HG02759 (cell line): ENCODE results near the gene EPS15.
A peak's percentile ranks its signal among the peaks of the same experiment; 100 is the strongest.
"Not testable (repeated sequence)": the region's sequence is repeated elsewhere in the genome, so short reads cannot be mapped to it uniquely, and the experiment has no call there.

Experiments used
- ATAC-seq: cut with Tn5 transposase; IDR thresholded peaks from one replicate; pipeline ENCODE4 v1.9.1; 2021; ENCODE audit warnings: mild to moderate bottlenecking, moderate library complexity; ENCODE audit not compliant: unreplicated experiment

EPS15 gene

GRCh38 chr1:51392241-51392640, 126.8 kb downstream of the EPS15 start:
- ATAC-seq, result no peak

GRCh38 chr1:51390641-51391040, 128.4 kb downstream of the EPS15 start:
- ATAC-seq, result not testable (repeated sequence)

- not testable (repeated sequence) for ATAC-seq
Observed at GRCh38 chr1:51387288-51387687, 131.8 kb downstream of the EPS15 start.

GRCh38 chr1:51386259-51386658, 132.8 kb downstream of the EPS15 start:
- not testable (repeated sequence) for ATAC-seq

DNA sequence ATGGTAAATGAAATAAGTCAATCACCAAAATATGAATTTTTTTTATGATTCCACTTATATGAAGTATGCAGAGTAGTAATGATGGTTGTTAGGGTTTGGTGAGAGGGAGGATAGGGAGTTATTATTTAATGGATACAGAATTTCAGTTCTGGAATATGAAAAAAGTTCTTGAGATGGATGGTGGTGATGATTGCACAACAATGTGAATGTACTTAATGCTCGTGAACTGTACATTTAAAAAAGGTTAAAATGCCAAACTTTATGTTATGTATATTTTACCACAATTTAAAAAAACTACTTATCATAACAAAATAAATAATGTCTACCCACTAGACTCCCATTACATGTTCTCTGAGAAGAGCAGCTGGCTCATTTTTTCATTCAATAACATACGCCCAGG, 133.3 kb downstream of the EPS15 start:
- no peak for ATAC-seq

- no peak for ATAC-seq
Observed at GRCh38 chr1:51381964-51382363, 137.1 kb downstream of the EPS15 start.

DNA sequence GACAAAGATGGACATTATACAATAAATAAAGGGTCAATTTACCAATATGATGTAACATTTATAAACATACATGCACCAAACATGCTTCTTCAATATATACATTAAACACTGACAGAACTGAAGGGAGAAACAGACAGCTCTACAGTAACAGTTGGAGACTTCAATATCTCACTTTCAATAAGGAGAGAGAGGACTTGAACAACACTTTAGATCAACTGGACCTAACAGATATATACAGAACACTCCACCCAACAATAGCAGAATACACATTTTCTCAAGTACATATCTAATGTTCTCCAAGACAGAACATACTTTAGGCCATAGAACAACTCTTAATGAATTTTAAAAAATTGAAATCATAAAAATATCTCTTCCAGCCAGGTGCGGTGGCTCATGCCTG, 138.1 kb downstream of the EPS15 start:
- ATAC-seq, result no peak

- ATAC-seq, result no peak
Observed at GRCh38 chr1:51378871-51379270, 140.2 kb downstream of the EPS15 start.

GRCh38 chr1:51373898-51374297, 145.2 kb downstream of the EPS15 start:
- ATAC-seq, result no peak

DNA sequence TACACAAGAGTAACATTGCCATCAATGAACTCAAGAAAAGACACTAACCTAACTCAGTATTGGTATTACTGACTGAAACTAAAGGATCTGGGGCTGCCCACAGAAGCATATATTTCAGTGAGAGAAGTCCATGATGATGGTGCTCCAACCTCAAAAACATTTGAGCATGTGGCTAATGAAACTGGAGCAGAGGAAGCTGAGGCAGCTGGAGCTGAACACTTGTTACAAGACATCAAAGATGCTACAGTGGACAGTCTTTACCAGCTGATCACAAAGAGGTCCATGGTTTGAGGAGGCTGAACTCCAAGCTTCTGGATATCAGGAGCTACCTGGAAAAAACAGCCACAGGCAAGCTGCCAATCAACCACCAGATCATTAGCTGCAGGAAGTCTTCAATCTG, 146.5 kb downstream of the EPS15 start:
- no peak for ATAC-seq

GRCh38 chr1:51369171-51369570, 149.9 kb downstream of the EPS15 start:
- ATAC-seq, result no peak

- ATAC-seq, result no peak
Observed at GRCh38 chr1:51365774-51366173, 153.3 kb downstream of the EPS15 start.

- ATAC-seq, result no peak
Observed at GRCh38 chr1:51359879-51360278, 159.2 kb downstream of the EPS15 start.

GRCh38 chr1:51355382-51355781, 163.7 kb downstream of the EPS15 start:
- ATAC-seq, result no peak

DNA sequence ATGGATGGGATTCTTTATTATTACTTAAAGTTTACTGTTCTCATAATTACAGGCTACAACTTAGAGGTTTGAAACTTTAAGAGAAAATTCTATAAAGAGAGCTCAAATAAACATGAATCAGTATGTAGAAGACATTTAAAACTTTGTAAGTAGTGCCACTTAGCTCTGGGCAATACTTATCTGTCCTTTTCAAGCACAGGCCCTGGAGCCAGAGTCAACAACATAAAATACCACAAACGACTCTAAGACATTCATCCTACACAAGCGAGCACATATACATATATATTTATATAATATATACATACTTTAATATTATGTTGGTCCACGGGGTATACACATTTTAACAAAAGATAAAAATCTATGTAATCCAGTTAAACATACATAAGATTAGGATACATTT, 164.7 kb downstream of the EPS15 start:
- no peak for ATAC-seq

DNA sequence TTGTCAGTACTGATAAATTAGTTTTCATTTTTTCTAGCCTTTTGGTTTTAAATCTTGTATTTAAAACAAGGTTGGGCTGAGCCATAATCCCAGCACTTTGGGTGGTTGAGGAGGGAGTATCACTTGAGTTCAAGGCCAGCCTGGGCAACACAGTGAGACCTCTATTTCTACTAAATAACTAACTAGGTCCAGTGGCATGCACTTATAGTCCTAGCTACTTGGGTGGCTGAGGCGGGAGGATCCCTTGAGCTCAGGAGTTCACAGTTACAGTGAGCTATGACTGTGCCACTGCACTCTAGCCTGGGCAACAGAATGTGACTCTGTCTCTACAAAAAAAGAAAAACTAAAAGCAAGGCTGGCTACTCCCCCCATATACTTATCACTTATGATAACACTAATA, 167.2 kb downstream of the EPS15 start:
- no peak for ATAC-seq

DNA sequence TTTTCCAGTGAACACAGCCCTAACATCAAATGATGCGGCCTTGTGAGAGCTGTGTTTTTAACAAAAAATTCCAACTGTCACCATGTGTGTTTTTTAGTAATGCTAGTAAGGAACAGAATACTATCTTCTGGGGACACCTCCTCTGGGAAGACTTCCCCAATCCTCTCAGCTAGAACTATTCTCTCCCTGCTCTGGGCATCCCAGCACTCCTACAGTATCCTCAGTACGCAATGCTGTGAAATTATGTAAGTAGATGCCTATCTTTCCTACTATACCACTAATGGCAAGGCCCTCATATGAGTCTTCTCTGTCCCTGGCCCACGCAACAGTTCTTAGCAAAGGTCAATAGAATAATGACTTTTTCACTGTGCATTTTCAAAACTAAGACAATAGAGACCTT, 169.2 kb downstream of the EPS15 start:
- no peak for ATAC-seq

DNA sequence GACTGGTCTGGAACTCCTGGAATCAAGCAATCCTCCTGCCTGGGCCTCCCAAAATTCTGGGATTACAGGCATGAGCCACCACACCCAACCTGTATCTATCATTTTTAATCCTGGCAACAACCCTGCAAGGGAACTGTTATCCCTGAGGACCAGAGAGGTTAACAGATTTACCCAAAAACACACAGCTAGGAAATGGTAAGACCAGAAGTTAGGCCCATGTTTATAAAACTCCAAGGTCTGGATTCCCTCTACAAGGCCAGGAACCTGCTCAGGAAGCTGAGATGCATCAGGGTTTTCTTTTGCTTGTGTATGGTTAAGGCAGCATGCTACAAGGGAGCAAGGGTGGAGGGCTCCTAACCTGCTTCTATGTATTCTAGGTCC, 170.9 kb downstream of the EPS15 start:
- ATAC-seq, result no peak

GRCh38 chr1:51347398-51348146, 171.5 kb downstream of the EPS15 start:
- no peak for ATAC-seq

- no peak for ATAC-seq
Observed at GRCh38 chr1:51346086-51346942, 172.8 kb downstream of the EPS15 start.

DNA sequence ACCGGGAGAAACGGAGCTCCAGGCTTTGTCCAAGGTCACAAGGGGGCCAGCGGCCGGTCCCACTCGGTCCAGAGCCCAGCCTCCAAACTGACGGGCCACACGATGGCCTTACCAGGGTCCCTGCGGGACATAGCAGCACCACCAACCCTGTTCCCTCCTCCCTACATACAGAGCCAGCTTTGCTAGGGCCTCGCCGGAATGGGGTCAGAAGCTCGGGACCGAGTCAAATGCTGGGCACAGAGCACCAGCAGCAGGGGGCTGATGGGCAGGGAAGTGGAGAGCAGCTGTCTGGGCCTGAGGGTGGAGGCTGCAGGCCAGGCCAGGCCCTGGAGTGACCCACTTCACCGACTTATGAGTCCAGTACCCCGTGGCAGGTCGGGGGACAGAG, 173.8 kb downstream of the EPS15 start:
- no peak for ATAC-seq

DNA sequence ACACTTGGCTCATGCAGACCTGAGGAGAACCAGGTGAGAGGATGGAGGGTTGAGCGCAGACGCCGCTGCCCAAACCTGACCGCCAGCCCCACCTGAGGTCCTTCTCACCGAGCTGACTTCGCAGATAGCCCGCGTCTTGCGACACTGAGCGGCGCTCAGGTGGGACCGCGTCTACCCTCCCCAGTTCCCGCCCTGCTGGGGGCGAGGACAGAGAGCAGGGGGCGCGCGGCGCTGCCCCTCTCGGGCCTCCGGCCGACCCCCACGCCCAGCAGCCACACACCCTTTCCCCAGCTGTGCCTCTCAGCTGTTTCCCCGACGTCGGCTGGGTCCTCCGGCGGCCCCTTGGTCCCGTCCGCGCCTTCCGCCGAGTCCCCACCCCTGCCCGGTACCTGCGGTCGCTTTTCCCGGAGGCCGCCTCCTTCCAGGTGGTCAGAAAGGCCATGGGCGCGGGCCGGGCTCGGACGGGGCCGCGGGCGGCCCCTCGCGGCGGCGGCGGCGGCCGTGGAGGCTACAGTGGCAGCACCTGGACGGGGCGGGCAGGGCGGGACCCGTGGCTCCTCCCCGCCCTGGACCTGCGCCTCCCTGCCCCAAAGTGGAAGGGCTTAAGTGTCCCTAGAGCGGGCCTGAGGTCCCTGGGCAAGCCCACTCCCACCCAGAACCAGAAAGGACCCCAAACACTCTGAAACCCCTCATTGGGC, 174.3 kb downstream of the EPS15 start:
- peak; percentile 43 for ATAC-seq
